PC-9 (cell line): Measurements from ENCODE around the gene CLC. TPM values are rescaled to one million over a fixed set of nuclear protein-coding genes. Genes with fewer than 3 reads are reported as not detected.
"Not testable (repeated sequence)": the region's sequence is repeated elsewhere in the genome, so short reads cannot be mapped to it uniquely, and the experiment has no call there.

Experiments used
- BruUV-seq: library from RNA; stranded (reverse); fragments of 400-500 nt; replicated peaks from 2 replicates; lab custom pipeline; 2021; lab: Mats Ljungman, UMichigan
- CTCF ChIA-PET: fragments of 300-600 bp; sonication (Branson Sonifier 250); formaldehyde crosslinking; loops from one replicate; lab custom pipeline; 2022; ENCODE audit warnings: antibody characterized with exemption; lab: Charles Lee
- POLR2A ChIA-PET: fragments of 300-600 bp; sonication (Branson Sonifier 250); formaldehyde crosslinking; loops from one replicate; lab custom pipeline; 2022; ENCODE audit warnings: antibody characterized with exemption; ENCODE audit not compliant: unreplicated experiment; lab: Charles Lee
- DNase-seq, 2 experiments: peaks; one replicate each; pipeline versions ENCODE4 v3.0.0 to v3.0.0-alpha.2; 2015 to 2022; ENCODE audit warnings: mixed read lengths in 1 of 2
- H2AFZ ChIP-seq: fragments of 200-600 bp; sonication (generic); 2 replicates; pipeline ENCODE4 v1.8.1; 2017; ENCODE audit warnings: antibody characterized with exemption
- H3F3A ChIP-seq: fragments of 200-600 bp; sonication (generic); 2 replicates; pipeline ENCODE4 v1.8.1; 2017; ENCODE audit warnings: antibody characterized with exemption, mild to moderate bottlenecking, low read depth; ENCODE audit not compliant: insufficient read depth
- H3K27ac ChIP-seq: fragments of 200-600 bp; sonication (generic); 2 replicates; pipeline ENCODE4 v1.6.1; 2016; ENCODE audit warnings: mixed run types
- H3K27me3 ChIP-seq: fragments of 200-600 bp; sonication (generic); 2 replicates; pipeline ENCODE4 v1.6.1; 2016; ENCODE audit warnings: low read depth, mixed run types; ENCODE audit not compliant: insufficient read depth
- H3K36me3 ChIP-seq: fragments of 200-600 bp; sonication (generic); 2 replicates; pipeline ENCODE4 v1.6.1; 2016; ENCODE audit warnings: low read depth, mixed run types
- H3K4me1 ChIP-seq: fragments of 200-600 bp; sonication (generic); replicated peaks from 2 replicates; pipeline ENCODE4 v1.6.1; 2016; ENCODE audit warnings: mixed run types; ENCODE audit not compliant: insufficient read depth
- H3K4me2 ChIP-seq: fragments of 200-600 bp; sonication (generic); 2 replicates; pipeline ENCODE4 v1.6.1; 2017; ENCODE audit warnings: mixed run types
- H3K4me3 ChIP-seq: fragments of 200-600 bp; sonication (generic); 2 replicates; pipeline ENCODE4 v1.6.1; 2016; ENCODE audit warnings: mixed run types
- H3K79me2 ChIP-seq: fragments of 200-600 bp; sonication (generic); 2 replicates; pipeline ENCODE4 v1.6.1; 2017; ENCODE audit warnings: low read depth, mixed run types
- H3K9me2 ChIP-seq: fragments of 200-600 bp; sonication (generic); 2 replicates; pipeline ENCODE4 v1.8.1; 2017; ENCODE audit warnings: mild to moderate bottlenecking; ENCODE audit not compliant: insufficient read depth
- H3K9me3 ChIP-seq: fragments of 200-600 bp; sonication (generic); 2 replicates; pipeline ENCODE4 v1.8.1; 2016; ENCODE audit warnings: low read depth; ENCODE audit not compliant: insufficient read depth
- H4K20me1 ChIP-seq: fragments of 200-600 bp; sonication (generic); 2 replicates; pipeline ENCODE4 v1.8.1; 2017; ENCODE audit not compliant: insufficient read depth
- EZH2 ChIP-seq: fragments of 200-600 bp; sonication (generic); IDR thresholded peaks from 2 replicates; pipeline ENCODE4 v1.8.0; 2017; ENCODE audit warnings: antibody characterized with exemption, low read depth
- intact Hi-C: fragments of 100-400 bp; cut with micrococcal nuclease; formaldehyde crosslinking; loops from one replicate; pipeline ENCODE4 v1.10.0; 2022; ENCODE audit not compliant: unreplicated experiment
- total RNA-seq: library from RNA; stranded (reverse); gene quantifications from 2 replicates; pipeline ENCODE4 v1.2.3, GENCODE V29; 2021
- TF ChIP-seq, protein P1 (sequence below): fragments of 200-600 bp; sonication (generic); conservative IDR thresholded peaks from 2 replicates; pipeline ENCODE4 v1.6.1; 2017; ENCODE audit warnings: mixed run types, antibody characterized with exemption, mild to moderate bottlenecking, moderate library complexity

Gene CLC
- total RNA-seq, 1 experiment from 2014 or later = not detected

DNA sequence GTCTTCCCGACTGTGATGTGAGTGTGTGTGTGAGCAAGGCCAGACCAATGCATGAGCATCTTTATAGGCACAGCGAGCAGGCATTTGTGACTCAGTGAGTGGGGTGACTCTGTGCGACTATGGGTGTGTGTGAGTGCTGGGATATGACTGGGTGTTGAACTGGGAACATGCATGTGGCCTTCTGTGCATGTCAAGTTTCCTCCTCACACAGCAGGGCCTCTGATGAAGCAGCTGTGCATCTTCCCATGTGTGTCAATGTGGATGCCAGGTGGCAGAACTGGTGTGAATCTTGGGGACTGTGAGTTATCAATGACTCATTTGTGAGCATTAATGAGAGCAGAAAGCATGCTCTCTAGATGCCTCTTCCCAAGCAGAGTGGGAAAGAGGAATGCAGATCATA lies 45.7 kb downstream of the CLC start:
- Histone ChIP-seq H3K9me2 (no peaks in the 10 kb centered on the region), H3K4me3 (no peak overlapping the region), H3K4me2 (no peak overlapping the region), H3F3A (no peaks in the 10 kb centered on the region), H4K20me1 (no peaks in the 10 kb centered on the region), H3K79me2 (no peaks in the 10 kb centered on the region), H3K27me3 (peaks cover 12% of the 10 kb centered on the region), H3K9me3 (no peaks in the 10 kb centered on the region), H3K36me3 (no peaks in the 10 kb centered on the region), H3K4me1 (no peaks in the 10 kb centered on the region), H3K27ac (no peak overlapping the region), H2AFZ (no peak overlapping the region)
- intact Hi-C loops = loop anchor here (1.0 kb wide), 1 partner anchor 14 kb away; no protein-coding TSS in a partner anchor
- TF ChIP-seq EZH2 = no peak
- TF ChIP-seq, protein P1, sequence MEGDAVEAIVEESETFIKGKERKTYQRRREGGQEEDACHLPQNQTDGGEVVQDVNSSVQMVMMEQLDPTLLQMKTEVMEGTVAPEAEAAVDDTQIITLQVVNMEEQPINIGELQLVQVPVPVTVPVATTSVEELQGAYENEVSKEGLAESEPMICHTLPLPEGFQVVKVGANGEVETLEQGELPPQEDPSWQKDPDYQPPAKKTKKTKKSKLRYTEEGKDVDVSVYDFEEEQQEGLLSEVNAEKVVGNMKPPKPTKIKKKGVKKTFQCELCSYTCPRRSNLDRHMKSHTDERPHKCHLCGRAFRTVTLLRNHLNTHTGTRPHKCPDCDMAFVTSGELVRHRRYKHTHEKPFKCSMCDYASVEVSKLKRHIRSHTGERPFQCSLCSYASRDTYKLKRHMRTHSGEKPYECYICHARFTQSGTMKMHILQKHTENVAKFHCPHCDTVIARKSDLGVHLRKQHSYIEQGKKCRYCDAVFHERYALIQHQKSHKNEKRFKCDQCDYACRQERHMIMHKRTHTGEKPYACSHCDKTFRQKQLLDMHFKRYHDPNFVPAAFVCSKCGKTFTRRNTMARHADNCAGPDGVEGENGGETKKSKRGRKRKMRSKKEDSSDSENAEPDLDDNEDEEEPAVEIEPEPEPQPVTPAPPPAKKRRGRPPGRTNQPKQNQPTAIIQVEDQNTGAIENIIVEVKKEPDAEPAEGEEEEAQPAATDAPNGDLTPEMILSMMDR = no peak
- ChIA-PET POLR2A (no interaction called here), CTCF (no interaction called here)
- DNase-seq = no peak
- no TSS peak for BruUV-seq

DNA sequence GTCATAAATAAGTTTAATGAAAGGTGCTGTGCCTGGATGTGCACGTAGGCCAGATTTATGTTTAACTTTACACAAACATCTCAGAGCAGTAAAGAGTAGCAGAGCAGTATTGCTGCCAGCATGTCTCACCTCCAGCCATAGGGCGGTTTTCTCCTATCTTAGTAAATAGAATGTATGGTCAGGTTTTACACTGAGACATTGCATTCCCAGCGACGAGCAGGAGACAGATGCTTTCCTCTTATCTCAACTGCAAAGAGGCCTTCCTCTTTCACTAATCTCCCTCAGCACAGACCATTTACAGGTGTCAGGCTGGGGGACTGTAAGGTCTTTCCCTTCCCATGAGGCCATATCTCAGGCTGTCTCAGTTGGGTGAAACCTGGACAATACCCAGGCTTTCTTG lies 49.2 kb downstream of the CLC start:
- H3K4me2 ChIP-seq, H3K27ac ChIP-seq, H3K9me3 ChIP-seq, H3F3A ChIP-seq, H3K4me3 ChIP-seq, H3K9me2 ChIP-seq, POLR2A ChIA-PET, H4K20me1 ChIP-seq, H2AFZ ChIP-seq, CTCF ChIA-PET, DNase-seq, H3K4me1 ChIP-seq, H3K79me2 ChIP-seq, H3K36me3 ChIP-seq, BruUV-seq, intact Hi-C loops: not testable (repeated sequence)
- H3K27me3 ChIP-seq = peaks cover 47% of the 10 kb centered on the region

DNA sequence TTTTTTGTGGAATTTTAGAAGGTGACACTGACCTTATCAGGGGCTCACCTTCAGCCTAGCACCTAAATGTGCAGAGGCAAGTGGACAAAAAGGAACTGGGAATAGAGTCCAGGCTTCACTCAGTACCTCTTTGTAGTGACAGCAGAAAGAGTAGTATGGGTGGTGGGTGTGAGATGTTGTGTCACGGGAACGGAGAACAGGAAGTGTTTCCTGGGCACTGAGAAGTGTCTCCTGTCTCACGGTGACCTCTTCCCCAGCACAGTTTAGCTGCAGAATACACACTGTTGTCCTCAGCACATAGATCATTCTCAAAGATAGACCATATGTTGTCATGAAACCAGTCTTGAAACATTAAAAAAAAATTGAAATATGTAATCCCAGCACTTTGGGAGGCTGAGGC lies 51.1 kb downstream of the CLC start:
- intact Hi-C loops = no loop called here

More for the DNA sequence above, 51.1 kb downstream of the CLC start:
- Histone ChIP-seq H3K4me2 (no peak overlapping the region), H3K4me3 (no peak overlapping the region), H3K79me2 (no peaks in the 10 kb centered on the region), H3F3A (no peaks in the 10 kb centered on the region), H3K27me3 (peaks cover 65% of the 10 kb centered on the region), H4K20me1 (no peaks in the 10 kb centered on the region), H3K9me3 (no peaks in the 10 kb centered on the region), H3K27ac (no peak overlapping the region), H3K4me1 (no peaks in the 10 kb centered on the region), H2AFZ (no peak overlapping the region), H3K36me3 (no peaks in the 10 kb centered on the region), H3K9me2 (no peaks in the 10 kb centered on the region)
- no peak for DNase-seq
- BruUV-seq = no TSS peak
- POLR2A ChIA-PET = no interaction called here
- no peak for TF ChIP-seq EZH2
- TF ChIP-seq, protein P1 = no peak
- CTCF ChIA-PET = no interaction called here
